Small intestine (tissue), 7 donors: Measurements from ENCODE around the gene SLC22A15. TPM values are rescaled to one million over a fixed set of nuclear protein-coding genes. Genes with fewer than 3 reads are reported as not detected.
A peak's percentile ranks its signal among the peaks of the same experiment; 100 is the strongest.
"Not testable (repeated sequence)": the region's sequence is repeated elsewhere in the genome, so short reads cannot be mapped to it uniquely, and the experiment has no call there.

Experiments used
- DNase-seq, 2 donors: peaks; one replicate each; pipeline versions ENCODE4 v3.0.0 to v3.0.0-alpha.2; 2013
- FAIRE-seq: peaks from 2 replicates; lab custom pipeline; 2012; peaks lifted over from hg19 to GRCh38; lab: Jason Lieb, UNC
- H3K27ac ChIP-seq, 3 donors: one replicate each; pipeline ENCODE4 v1.5.1; 2013; ENCODE audit warnings: low read length in 2 of 3, mild to moderate bottlenecking in 2 of 3, control low read depth in 1 of 3, inconsistent platforms in 1 of 3, low read depth in 1 of 3, moderate library complexity in 1 of 3
- H3K27me3 ChIP-seq, 3 donors: one replicate each; pipeline ENCODE4 v1.6.1; 2013; ENCODE audit warnings: low read length in 3 of 3, inconsistent platforms in 1 of 3; ENCODE audit not compliant: control insufficient read depth in 3 of 3, insufficient read depth in 3 of 3
- H3K36me3 ChIP-seq, 3 donors: one replicate each; pipeline ENCODE4 v1.6.1; 2013; ENCODE audit warnings: low read length in 3 of 3, inconsistent platforms in 1 of 3, low read depth in 1 of 3, mild to moderate bottlenecking in 1 of 3, moderate library complexity in 1 of 3; ENCODE audit not compliant: control insufficient read depth in 3 of 3, insufficient read depth in 2 of 3
- H3K4me1 ChIP-seq, 3 donors: one replicate each; pipeline ENCODE4 v1.6.1; 2013; ENCODE audit warnings: low read length in 2 of 3, inconsistent platforms in 1 of 3, low read depth in 1 of 3, mild to moderate bottlenecking in 1 of 3, moderate library complexity in 1 of 3; ENCODE audit not compliant: control insufficient read depth in 3 of 3, insufficient read depth in 2 of 3
- H3K4me3 ChIP-seq, 3 donors: one replicate each; pipeline ENCODE4 v1.5.1; 2013; ENCODE audit warnings: low read length in 3 of 3, control low read depth in 1 of 3, inconsistent platforms in 1 of 3, low read depth in 1 of 3, mild to moderate bottlenecking in 1 of 3, moderate library complexity in 1 of 3
- H3K9me3 ChIP-seq, 2 donors: one replicate each; pipeline ENCODE4 v1.6.1; 2013; ENCODE audit warnings: low read depth in 1 of 2, low read length in 1 of 2; ENCODE audit not compliant: control insufficient read depth in 2 of 2, insufficient read depth in 1 of 2
- WGBS, 3 donors: extraction: QIAGEN DNeasy Blood & Tissue Kit; methylation state at CpG; one replicate each; pipeline ENCODE4 v1.1.7; 2013; 5-methylcytosine and 5-hydroxymethylcytosine counted together
- polyA plus RNA-seq, 4 donors: library from polyadenylated mRNA; stranded (reverse) in 3 of 4; unstranded in 1 of 4; fragments of 200-250 nt in 3 of 4; fragments of 120-200 nt in 1 of 4; gene quantifications; one replicate each; pipeline versions ENCODE4 v1.2.1 to v1.2.3, GENCODE V29; 2013
- donor health status: healthy with polysubstance abuse.
- donor health status: control.
- donor health status: control.
- donor health status: Bipolar disorder and iron deficiency.
- donor health status: healthy.

The SLC22A15 gene
- polyA plus RNA-seq, 4 donors: 0.27 to 2.6 (median 0.88) TPM; not detected in 1

DNA sequence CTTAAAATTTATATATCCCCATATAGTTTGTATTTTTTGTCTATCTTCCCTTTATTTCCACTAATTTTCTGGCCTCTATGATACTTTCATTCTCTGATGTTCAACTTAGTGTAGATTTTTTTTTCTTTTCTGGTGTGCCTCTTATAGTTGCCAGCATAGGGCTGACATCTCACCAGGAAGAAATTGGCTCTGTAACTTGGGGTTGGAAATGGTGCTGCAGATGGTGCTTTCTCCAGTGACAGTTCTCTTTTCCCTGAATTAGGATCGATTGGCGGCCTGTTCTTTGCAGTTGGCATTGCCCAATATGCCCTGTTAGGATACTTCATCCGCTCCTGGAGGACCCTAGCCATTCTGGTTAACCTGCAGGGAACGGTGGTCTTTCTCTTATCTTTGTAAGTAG lies 50.3 kb downstream of the SLC22A15 start:
- no peaks in the 10 kb centered on the region for H3K36me3 ChIP-seq
- 88 to 93% (median 92%) methylated on average over 4 of the region's 4 CpGs for WGBS, 3 donors
- H3K27me3 ChIP-seq: no peaks in the 10 kb centered on the region
- no peaks in the 10 kb centered on the region for H3K9me3 ChIP-seq
- H3K4me1 ChIP-seq: peaks cover 0 to 3% (median 0%) of the 10 kb centered on the region in 3 donors
- H3K4me3 ChIP-seq: no peak overlapping the region
- H3K27ac ChIP-seq: no peak overlapping the region
- FAIRE-seq (no peak), DNase-seq (no peak)

DNA sequence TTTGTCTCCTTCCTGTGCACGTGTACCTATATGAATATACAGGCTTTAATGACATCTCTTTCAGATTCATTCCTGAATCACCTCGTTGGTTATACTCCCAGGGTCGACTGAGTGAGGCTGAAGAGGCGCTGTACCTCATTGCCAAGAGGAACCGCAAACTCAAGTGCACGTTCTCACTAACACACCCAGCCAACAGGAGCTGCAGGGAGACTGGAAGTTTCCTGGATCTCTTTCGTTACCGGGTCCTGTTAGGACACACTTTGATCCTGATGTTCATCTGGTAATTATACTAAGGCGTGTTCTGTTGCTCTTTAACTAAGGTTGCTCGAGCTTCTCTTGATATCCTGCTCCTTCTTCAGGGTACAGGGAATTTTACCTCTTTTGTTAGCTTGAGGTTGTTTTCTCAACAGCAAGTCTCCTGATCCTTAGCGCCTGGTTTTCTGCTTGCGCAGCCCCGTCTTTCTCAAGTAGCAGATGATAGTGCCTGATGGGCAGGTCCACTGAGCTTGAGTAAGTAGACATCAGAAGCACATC lies 55.1 kb downstream of the SLC22A15 start:
- Histone ChIP-seq H3K27ac (no peak overlapping the region), H3K27me3 (no peaks in the 10 kb centered on the region), H3K4me3 (no peak overlapping the region), H3K4me1 (peaks cover 0 to 3% (median 0%) of the 10 kb centered on the region in 3 donors), H3K9me3 (no peaks in the 10 kb centered on the region), H3K36me3 (no peaks in the 10 kb centered on the region)
- FAIRE-seq: no peak
- peak; percentile 67 to 77 for DNase-seq
- 17 to 66% (median 41%) methylated on average over 13 of the region's 13 CpGs for WGBS, 3 donors

DNA sequence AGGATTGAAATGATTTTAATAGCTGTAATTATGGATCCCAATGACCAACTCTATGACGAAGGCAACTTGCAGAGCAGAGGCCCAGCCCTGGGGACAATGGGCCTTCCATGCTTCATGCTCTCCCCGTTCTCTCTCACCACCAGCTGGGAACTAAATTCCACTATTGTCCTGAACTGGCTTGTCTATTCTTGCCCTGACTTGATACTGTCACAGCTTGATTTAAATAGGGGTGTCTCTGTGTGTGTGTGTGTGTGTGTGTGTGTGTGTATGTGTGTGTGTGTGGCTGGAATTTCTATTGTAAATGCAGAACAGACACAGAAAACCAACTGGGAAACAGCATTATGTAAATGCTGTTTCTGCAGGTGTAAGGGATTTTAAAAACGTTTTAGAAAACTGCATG lies 57.0 kb downstream of the SLC22A15 start:
- H3K27me3 ChIP-seq: no peaks in the 10 kb centered on the region
- H3K36me3 ChIP-seq: no peaks in the 10 kb centered on the region
- no peaks in the 10 kb centered on the region for H3K9me3 ChIP-seq
- FAIRE-seq (no peak), DNase-seq (no peak)
- no peak overlapping the region for H3K27ac ChIP-seq
- H3K4me3 ChIP-seq: no peak overlapping the region
- H3K4me1 ChIP-seq: peaks cover 0 to 3% (median 0%) of the 10 kb centered on the region in 3 donors
- WGBS, 3 donors: 78 to 89% (median 78%) methylated on average over 3 of the region's 3 CpGs

DNA sequence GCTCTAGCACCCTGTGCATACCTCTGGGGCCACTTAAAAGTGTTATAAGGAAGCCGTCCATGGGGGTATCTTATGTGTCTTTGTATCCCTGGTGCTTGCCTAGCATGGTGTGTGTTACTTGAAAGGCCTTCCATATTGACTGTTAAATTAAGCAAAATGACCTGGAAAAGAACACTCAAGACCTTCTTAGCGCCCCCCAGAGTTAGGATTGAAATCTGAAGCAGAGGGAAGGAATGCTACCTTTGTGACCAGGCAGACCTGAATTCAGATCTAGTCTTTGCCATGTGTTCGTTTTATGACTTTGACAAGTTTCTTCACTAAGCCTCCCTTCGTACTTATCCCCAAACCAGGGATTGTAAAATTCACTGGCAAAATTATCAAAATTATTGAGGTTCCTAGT lies 59.9 kb downstream of the SLC22A15 start:
- Histone ChIP-seq H3K9me3 (no peaks in the 10 kb centered on the region), H3K27me3 (no peaks in the 10 kb centered on the region), H3K27ac (no peak overlapping the region), H3K36me3 (no peaks in the 10 kb centered on the region), H3K4me1 (peaks cover 0 to under 1% (median 0%) of the 10 kb centered on the region in 3 donors), H3K4me3 (no peak overlapping the region)
- DNase-seq (no peak), FAIRE-seq (no peak)
- 71 to 85% (median 80%) methylated on average over 4 of the region's 4 CpGs for WGBS, 3 donors

DNA sequence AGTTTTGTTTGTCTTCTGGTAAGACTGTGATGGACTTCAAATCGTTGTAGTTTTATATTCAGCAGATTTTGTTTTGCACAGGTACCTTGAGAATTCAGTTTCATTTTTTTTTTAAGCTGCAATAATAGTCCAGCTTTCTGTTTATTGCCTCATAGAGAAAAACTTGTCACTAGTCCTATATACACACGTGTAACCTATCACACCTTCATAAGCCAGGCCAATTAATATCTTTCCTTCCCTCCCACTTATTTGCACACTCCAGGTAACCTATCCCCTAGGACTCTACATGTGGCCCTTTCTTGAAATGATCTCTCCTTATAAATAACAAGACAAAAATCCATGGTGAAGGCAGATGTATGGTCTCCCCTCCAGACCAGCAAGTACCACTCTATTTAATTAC lies 62.4 kb downstream of the SLC22A15 start:
- Histone ChIP-seq H3K9me3 (no peaks in the 10 kb centered on the region), H3K4me1 (no peaks in the 10 kb centered on the region), H3K27ac (no peak overlapping the region), H3K4me3 (no peak overlapping the region), H3K36me3 (no peaks in the 10 kb centered on the region), H3K27me3 (no peaks in the 10 kb centered on the region)
- FAIRE-seq (no peak), DNase-seq (no peak)
- WGBS, 3 donors: 5 to 27% (median 12%) methylated on average over 2 of the region's 2 CpGs

DNA sequence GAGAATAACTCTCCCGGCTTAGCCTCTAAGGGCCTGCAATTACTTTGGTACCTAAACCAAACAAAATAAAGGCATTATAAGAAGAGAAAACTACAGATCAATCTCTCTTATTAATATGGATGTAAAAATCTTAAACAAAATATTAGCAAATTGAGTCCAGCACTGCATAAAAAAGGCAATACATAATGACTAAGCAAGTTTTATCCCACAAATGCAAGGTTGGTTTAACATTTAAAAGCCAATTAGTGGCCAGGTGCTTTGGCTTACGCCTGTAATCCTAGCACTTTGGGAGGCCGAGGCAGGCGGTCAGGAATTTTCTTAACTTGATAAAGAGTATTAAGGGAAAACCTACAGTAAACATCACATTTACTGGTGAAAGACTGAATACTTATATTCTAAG lies 67.8 kb downstream of the SLC22A15 start:
- Histone ChIP-seq H3K36me3 (no peaks in the 10 kb centered on the region), H3K27ac (no peak overlapping the region)
- no peak for FAIRE-seq

DNA sequence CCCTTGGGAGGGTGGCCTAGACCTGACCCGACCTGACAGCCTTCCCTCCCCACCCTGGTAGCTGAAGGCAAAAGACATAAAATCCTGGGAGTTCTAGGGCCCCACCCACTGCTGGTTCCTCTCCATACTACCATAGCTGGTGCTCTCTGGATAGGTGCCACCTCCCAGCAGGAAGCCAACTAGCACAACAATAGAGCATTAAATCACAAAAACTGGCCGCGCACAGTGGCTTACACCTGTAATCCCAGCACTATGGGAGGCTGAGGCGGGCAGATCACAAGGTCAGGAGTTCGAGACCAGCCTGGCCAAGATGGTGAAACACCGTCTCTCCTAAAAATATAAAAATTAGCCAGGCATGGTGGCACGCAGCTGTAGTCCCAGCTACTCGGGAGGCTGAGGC lies 70.6 kb downstream of the SLC22A15 start:
- H3K27me3 ChIP-seq, DNase-seq, H3K4me1 ChIP-seq, H3K27ac ChIP-seq, FAIRE-seq, H3K36me3 ChIP-seq, H3K4me3 ChIP-seq, H3K9me3 ChIP-seq: not testable (repeated sequence)
- 88 to 92% (median 88%) methylated on average over 8 of the region's 8 CpGs for WGBS, 3 donors

More for the DNA sequence above, 67.8 kb downstream of the SLC22A15 start:
- 96 to 98% (median 98%) methylated on average over 4 of the region's 4 CpGs for WGBS, 3 donors
- Histone ChIP-seq H3K27me3 (no peaks in the 10 kb centered on the region), H3K9me3 (peaks cover 0 to 3% of the 10 kb centered on the region in 2 donors), H3K4me1 (no peaks in the 10 kb centered on the region), H3K4me3 (no peak overlapping the region)
- no peak for DNase-seq

DNA sequence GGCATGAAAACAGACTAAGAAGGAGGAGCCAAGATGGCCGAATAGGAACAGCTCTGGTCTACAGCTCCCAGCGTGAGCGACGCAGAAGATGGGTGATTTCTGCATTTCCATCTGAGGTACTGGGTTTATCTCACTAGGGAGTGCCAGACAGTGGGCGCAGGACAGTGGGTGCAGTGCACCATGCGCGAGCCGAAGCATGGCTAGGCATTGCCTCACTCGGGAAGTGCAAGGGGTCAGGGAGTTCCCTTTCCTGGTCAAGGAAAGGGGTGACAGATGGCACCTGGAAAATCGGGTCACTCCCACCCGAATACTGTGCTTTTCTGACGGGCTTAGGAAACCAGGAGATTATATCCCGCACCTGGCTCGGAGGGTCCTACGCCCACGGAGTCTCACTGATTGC lies 75.6 kb downstream of the SLC22A15 start:
- H3K27ac ChIP-seq, H3K4me3 ChIP-seq, H3K4me1 ChIP-seq, H3K36me3 ChIP-seq, DNase-seq, H3K9me3 ChIP-seq, FAIRE-seq, H3K27me3 ChIP-seq: not testable (repeated sequence)
- WGBS, 3 donors: 94 to 97% (median 96%) methylated on average over 16 of the region's 16 CpGs

DNA sequence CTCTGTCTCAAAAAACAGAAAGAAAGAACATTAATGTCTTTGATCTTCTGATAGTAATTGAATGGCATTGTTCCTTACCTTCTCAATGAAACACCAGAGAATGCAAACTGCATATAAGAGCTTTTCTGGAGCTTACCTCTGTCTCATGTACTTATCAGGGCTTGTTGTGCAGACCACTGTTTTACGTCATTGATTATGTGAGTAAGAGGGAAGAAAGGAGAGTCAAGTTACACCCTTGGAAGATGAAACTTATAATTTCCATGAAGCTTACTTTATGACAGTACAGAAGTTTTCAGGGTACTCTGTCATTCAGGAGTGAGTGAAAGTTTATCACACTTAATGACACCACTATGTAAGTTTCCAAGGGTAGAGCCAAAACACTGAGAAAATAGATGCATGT lies 85.9 kb downstream of the SLC22A15 start:
- no peak overlapping the region for H3K4me3 ChIP-seq
- DNase-seq (no peak), FAIRE-seq (no peak)
- H3K27ac ChIP-seq: no peak overlapping the region
- H3K9me3 ChIP-seq: no peaks in the 10 kb centered on the region
- no peaks in the 10 kb centered on the region for H3K4me1 ChIP-seq
- H3K27me3 ChIP-seq: no peaks in the 10 kb centered on the region
- WGBS, 3 donors: 48 to 71% (median 68%) methylated on average over 1 of the region's 1 CpG
- H3K36me3 ChIP-seq: peaks cover 0 to 2% (median 0%) of the 10 kb centered on the region in 3 donors
